ACHN (cell line): ENCODE measurements around the gene PDE4D.

ENCODE experiments used
- DNase-seq: peaks from one replicate; pipeline ENCODE4 v3.0.0-alpha.2; 2015
- in situ Hi-C: cut with HindIII; loops from 2 replicates; pipeline ENCODE4 v1.10.0; 2017; ENCODE audit warnings: low sequenced_read_pairs, low pct_ligation_motif_present, low pct_unique_long_range_greater_than_20kb

PDE4D gene

GRCh38 chr5:59532979-59533729, 360.4 kb downstream of the PDE4D start:
- DNase-seq = no peak
- in situ Hi-C loops = no loop called here

DNA sequence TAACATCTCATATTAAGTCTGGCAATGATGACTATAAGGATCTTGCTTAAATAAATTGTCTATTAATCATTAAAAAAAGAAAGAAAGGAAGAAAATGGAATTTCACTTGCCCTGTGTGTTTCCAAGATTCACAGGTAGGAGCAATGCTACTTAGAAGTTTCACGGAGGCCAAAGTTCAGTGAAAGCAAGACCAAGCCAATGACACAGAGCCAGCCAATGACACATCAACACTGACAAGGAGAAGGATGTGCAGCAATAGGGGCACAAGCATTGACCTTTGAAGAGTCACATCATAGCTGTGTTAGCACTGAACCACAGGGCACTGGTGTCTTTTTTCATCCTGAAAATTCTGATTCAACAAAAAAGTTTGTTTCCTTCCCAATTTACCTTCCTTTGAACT, 364.3 kb downstream of the PDE4D start:
- DNase-seq = no peak
- in situ Hi-C loops = no loop called here

DNA sequence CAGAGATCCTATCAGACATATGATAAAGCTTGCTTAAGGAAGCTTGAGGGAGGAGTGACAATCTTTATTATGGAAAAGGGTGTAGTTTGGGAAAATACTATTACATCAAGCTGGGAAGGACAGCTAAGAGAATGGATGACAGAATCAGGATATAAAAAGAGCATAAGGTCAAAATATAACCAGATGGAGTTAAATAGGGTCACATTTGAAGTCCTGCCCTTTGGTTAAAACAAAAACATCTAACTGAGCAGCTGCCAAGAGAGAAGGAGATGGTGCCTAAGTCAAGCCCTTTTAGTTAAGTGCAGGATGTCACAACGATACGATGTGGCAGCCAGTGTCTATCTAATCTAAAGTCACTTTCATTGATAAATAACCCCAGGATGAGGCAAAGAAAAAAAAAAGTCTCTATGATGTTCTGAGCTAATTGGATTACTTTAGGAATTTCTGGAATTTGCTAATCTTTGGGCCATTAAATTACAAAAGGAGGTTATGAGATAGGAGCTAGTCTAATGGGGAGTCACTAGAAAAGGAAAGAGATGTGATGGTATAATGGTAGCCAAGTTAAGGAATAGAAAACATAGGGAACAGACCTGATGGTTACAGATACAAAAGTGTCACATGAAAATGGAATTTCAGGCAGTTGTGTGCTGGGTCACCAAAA, 365.2 kb downstream of the PDE4D start:
- no peak for DNase-seq
- in situ Hi-C loops = no loop called here

DNA sequence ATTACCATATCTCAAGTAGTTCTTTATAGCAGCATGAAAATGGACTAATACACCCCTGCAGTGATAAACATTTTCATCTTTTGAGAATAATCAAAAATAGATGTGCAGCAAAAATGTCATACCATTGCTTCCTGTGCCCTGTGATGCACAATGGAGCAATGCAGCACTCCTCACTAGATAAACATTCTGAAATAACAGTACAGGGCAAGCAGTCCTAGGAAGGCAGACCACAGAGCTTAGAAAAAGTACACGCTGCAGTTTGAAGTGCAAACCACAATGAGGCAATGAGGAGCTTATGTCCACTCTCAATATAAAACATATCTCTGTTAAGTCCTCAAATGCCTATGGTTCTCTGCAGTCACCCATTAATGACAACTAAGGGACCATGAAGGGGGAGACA, 367.6 kb downstream of the PDE4D start:
- DNase-seq = no peak

DNA sequence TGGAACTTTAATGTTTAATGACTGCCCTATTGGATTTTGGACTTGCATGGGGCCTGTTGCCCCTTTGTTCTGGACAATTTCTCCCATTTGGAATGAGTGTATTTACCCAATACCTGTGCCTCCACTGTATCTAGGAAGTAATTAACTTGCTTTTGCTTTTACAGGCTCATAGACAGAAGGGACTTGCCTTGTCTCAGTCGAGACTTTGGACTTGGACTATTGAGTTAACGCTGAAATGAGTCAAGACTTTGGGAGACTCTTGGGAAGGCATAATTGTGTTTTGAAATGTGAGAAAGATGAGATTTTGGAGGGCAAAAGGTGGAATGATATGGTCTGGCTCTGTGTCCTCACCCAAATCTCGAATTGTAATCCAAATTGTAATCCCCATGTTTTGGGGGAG, 368.2 kb downstream of the PDE4D start:
- no peak for DNase-seq
- in situ Hi-C loops = no loop called here

More for the DNA sequence above, 367.6 kb downstream of the PDE4D start:
- in situ Hi-C loops = no loop called here

- in situ Hi-C loops = loop anchor here (25.0 kb wide), 1 partner anchor 140 kb away; no protein-coding TSS in a partner anchor
- no peak for DNase-seq
These were observed 371.2 kb downstream of the PDE4D start for GRCh38 chr5:59522201-59522831.

DNA sequence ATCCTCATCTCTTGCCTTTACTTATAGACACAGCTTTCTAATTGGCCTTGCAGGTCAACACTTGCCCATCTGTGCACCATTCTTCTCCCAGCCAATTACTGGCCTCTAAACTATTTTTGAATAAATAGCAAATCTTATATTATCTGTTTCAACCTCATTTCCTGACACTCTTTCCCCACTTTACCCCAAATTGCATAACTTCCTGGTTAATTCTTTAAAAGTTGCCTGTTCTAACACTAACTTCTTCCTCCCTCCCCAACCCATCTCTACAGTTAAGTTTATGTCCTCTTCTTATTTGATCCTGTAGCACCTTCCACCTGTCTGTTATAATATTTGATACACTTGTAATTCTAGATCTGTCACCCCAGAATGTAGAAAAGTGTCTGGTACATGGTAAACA, 372.1 kb downstream of the PDE4D start:
- no peak for DNase-seq
- in situ Hi-C loops = loop anchor here (25.0 kb wide), 1 partner anchor 141 kb away; no protein-coding TSS in a partner anchor

DNA sequence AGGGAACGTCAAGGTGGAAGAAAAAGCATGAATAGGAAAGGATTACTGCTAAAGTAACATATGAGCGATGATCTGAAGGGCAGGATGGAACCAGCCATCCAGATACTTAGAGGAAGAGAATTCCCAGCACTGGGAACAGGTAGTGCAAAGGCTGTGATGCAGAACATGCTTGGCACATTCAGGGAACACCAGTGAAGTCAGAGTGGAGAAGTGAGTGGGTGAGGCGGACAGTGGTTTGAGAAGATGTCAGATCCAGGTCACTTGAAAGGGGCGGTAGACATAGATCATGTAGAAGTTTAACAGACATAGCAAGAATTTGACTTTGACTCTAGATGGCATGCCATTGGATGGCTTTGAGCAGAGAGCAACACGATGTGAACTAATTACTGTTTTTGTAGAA, 374.2 kb downstream of the PDE4D start:
- DNase-seq = no peak
- in situ Hi-C loops = loop anchor here (25.0 kb wide), 1 partner anchor 143 kb away; no protein-coding TSS in a partner anchor

DNA sequence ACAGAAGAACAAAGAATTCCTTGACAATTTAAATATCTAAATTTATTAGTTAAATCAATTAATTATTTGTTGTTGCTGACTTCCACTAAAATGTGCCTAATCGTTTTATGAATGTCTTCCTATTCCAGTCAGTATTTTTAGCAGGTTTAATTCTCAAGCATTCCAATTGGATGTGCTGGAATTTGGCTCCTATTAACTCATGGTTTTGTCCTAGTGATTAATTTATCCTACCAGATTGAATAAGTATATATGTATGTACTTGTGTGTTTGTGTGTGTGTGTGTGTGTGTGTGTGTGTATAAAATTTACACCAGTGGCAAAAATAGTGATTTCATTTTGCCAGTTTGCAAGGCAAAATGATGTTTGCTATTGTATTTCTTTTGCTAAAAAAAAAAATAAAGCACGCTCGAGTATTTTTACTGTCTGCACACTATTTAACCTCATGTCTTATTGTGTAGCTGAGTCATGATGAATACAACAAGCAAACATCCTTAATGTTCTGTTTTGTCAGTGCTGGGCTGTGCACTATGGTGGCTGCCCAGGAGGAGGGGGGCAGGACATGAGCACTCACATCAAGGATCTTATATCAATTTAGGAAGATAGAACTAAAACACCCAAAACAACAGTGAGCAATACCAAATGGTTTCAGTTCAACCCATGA, 375.5 kb downstream of the PDE4D start:
- in situ Hi-C loops = loop anchor here (25.0 kb wide), 1 partner anchor 144 kb away; no protein-coding TSS in a partner anchor
- peak; percentile 51 for DNase-seq

DNA sequence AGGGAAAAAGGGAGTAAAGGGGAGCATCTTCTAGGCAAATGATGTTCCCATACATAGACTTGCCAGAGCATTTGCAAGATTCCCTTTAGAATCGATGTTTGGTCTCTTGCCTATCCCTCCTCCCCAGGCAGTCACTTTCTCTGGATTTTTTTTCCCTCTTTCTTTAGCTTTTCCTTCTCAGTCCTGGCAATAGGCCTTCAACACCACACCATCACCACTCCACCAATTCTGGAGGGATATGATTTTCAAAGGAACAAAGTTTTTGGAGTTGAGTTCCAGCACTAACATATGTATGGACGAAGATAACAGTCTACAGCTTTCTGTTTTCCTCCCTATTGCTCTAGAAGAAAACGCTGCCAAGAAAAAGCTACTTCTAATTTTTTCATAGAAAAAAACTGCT, 377.4 kb downstream of the PDE4D start:
- in situ Hi-C loops = loop anchor here (25.0 kb wide), 1 partner anchor 146 kb away; no protein-coding TSS in a partner anchor
- DNase-seq = no peak

DNA sequence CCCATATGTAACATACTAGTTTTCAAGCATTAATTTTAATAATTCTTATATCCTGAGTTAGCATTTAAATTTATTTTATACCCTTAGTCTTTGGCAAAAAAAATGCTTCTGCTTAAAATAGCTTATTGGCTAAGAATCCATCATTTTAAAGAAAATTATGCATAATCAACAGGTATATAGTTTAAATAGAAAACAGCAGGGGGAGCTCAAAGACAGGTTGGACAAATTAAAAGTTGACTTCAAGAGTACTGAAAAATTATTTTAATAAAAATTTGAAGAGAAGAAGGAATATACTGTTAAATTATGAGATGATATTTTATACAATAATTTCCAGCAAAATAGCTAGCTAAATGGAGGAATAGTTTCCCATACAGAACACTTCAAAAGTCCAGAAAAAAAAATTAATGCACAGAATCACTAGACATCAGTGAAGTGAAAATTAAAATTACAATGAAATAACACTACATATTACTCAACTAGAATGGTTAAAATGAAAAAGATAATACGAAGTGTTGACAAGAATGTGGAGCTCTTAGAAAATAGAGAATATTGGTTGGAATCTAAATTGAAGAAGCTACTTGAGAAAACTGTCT, 387.1 kb downstream of the PDE4D start:
- peak; percentile 45 for DNase-seq
- in situ Hi-C loops = loop anchor here (25.0 kb wide), 1 partner anchor 156 kb away; no protein-coding TSS in a partner anchor

- in situ Hi-C loops = loop anchor here (25.0 kb wide), 1 partner anchor 158 kb away; no protein-coding TSS in a partner anchor
- no peak for DNase-seq
These were observed 389.5 kb downstream of the PDE4D start for GRCh38 chr5:59504043-59504442.

- in situ Hi-C loops = loop anchor here (25.0 kb wide), 1 partner anchor 159 kb away; no protein-coding TSS in a partner anchor
- DNase-seq = no peak
These were observed 390.3 kb downstream of the PDE4D start for GRCh38 chr5:59503220-59503619.

DNA sequence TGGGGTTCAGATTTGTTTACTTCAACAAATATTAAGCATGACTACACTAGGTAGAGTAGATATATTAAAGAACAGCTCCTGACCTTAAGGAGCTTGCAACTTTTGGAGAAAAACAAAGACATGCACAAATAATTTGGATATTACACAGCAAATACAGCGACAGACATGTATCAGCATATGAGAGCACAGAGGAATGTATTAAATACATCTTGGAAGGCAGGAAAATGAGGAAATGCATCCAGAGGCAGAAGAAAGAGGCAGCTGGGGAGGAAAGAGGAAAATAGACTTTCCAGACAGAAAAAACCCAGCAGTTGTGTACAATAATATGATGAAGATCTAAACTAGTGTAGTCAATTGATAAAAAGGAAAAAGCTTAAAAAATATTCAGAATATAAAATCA, 392.2 kb downstream of the PDE4D start:
- no peak for DNase-seq
- in situ Hi-C loops = loop anchor here (25.0 kb wide), 1 partner anchor 161 kb away; no protein-coding TSS in a partner anchor

DNA sequence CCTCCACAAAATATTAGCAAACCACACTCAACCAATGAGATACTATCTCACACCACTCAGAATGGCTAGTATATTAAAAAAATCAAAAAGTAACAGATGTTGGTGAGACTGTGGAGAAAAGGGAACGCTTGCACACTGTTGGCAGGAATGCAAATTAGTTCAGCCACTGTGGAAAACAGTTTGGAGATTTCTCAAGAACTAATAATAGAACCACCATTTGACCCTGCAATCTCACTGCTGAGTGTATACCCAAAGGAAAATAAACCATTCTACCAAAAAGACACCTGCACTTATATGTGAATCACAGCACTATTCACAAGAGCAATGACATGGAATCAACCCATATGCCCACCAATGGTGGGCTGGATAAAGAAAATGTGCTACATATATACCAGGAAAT, 393.5 kb downstream of the PDE4D start:
- DNase-seq = no peak
- in situ Hi-C loops = loop anchor here (25.0 kb wide), 1 partner anchor 162 kb away; no protein-coding TSS in a partner anchor

DNA sequence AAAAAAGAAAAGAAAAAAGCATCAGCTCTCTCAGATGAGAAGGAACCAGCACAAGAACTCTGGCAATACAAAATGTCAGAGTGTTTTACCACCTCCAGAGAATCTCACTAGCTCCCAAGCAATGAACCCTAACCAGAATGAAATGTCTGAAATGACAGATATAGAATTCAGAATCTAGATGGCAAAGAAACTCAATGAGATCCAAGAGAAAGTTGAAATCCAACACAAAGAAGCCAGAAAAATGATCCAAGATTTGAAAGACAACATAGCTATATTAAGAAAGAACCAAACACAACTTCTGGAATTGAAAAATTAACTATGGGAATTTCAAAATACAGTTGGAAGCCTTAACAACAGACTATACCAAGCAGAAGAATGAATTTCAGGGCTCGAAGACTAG, 396.3 kb downstream of the PDE4D start:
- no peak for DNase-seq
- in situ Hi-C loops = no loop called here

GRCh38 chr5:59496524-59497134, 396.9 kb downstream of the PDE4D start:
- no peak for DNase-seq
- in situ Hi-C loops = no loop called here

DNA sequence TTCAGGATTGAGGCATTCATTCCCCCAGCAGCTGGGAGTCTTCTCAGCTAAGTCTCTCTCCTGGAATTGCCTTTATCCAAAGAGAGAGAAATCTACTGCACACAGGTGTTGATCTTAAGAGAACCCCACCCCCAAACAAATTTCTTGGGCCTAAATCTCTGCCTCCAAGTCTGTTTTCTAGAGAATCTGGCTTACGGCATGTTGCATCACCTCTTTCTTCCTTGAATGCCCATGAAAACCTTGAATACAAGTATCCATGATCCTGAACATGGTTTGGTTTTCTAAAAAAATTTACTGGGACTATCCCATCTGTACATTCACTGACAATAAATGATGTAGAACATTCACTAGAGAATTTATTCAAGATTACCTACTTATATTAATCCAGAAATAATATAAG, 401.6 kb downstream of the PDE4D start:
- DNase-seq = no peak
- in situ Hi-C loops = no loop called here
